Measurements from ENCODE around the gene CFAP68. TPM values are rescaled to one million over a fixed set of nuclear protein-coding genes. Genes with fewer than 3 reads are reported as not detected.

Gene CFAP68
- total and polyA plus RNA-seq, 9 of the 15 experiments (the other 6 are each of a cell fraction or from before 2014, with no cell fraction given): 22.8 to 72.3 (median 52.5) TPM

DNA sequence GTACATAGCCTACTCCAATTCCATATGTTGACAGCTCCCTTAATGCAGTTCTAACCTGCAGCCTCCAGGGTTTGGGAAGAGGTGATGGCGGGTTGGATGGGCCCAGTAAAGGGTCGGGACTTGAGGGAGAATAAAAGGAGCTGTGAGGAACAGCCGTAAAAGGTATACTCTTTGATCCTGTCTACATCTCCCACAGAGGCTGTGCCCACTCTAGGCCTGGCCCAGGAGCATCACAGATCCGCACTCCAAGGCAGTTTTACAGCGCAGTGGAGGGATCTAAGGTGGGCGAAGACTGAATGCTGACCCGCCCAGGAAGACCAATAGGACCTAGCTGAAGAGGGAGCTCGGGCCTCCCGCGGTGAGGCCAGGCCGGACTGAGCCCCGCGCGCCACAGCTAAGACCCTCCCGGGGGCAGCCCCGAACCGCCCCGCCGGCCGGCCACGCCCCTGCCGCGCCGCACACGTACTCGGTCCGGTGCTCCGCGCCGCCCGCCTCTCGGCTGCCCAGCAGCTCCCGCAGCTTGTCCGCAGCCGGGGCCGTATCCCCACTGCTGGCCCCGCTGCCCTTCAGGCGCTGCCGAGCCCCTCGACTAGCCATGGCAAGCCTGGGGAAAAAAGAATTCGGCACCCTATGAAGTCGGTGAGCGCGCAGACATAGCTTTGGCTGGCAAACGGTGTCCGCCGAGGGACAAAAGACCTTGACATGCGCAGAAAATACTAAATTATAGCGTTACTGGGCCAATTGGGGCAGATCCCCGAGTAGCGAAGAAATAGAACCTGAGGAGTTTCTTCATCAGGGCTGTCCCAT lies 8.3 kb upstream of the CFAP68 start, which contains the start of gene ALG9 (continued):
- TF ChIP-seq, protein P1, sequence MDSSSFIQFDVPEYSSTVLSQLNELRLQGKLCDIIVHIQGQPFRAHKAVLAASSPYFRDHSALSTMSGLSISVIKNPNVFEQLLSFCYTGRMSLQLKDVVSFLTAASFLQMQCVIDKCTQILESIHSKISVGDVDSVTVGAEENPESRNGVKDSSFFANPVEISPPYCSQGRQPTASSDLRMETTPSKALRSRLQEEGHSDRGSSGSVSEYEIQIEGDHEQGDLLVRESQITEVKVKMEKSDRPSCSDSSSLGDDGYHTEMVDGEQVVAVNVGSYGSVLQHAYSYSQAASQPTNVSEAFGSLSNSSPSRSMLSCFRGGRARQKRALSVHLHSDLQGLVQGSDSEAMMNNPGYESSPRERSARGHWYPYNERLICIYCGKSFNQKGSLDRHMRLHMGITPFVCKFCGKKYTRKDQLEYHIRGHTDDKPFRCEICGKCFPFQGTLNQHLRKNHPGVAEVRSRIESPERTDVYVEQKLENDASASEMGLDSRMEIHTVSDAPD (CRISPR knock-in tag; IDR thresholded peaks at IDR 0.05): no peak
- no peak for TF ChIP-seq ZNF347 (CRISPR knock-in tag; IDR thresholded peaks at IDR 0.05; ENCODE audit: low read depth)
- peak; percentile 57 for TF ChIP-seq HCFC1 (IDR thresholded peaks at IDR 0.05; ENCODE audit: low read depth, low read length)
- 0 out of 2 replicates have a peak, but pooled peaks have one; percentile 64 for TF ChIP-seq FOXK1 (CRISPR knock-in tag; IDR thresholded peaks at IDR 0.05; ENCODE audit: borderline replicate concordance)
- TF ChIP-seq ZNF668 (CRISPR knock-in tag; IDR thresholded peaks at IDR 0.05): no peak
- TF ChIP-seq, protein P2, sequence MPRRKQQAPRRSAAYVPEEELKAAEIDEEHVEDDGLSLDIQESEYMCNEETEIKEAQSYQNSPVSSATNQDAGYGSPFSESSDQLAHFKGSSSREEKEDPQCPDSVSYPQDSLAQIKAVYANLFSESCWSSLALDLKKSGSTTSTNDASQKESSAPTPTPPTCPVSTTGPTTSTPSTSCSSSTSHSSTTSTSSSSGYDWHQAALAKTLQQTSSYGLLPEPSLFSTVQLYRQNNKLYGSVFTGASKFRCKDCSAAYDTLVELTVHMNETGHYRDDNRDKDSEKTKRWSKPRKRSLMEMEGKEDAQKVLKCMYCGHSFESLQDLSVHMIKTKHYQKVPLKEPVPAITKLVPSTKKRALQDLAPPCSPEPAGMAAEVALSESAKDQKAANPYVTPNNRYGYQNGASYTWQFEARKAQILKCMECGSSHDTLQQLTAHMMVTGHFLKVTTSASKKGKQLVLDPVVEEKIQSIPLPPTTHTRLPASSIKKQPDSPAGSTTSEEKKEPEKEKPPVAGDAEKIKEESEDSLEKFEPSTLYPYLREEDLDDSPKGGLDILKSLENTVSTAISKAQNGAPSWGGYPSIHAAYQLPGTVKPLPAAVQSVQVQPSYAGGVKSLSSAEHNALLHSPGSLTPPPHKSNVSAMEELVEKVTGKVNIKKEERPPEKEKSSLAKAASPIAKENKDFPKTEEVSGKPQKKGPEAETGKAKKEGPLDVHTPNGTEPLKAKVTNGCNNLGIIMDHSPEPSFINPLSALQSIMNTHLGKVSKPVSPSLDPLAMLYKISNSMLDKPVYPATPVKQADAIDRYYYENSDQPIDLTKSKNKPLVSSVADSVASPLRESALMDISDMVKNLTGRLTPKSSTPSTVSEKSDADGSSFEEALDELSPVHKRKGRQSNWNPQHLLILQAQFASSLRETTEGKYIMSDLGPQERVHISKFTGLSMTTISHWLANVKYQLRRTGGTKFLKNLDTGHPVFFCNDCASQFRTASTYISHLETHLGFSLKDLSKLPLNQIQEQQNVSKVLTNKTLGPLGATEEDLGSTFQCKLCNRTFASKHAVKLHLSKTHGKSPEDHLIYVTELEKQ (CRISPR knock-in tag; IDR thresholded peaks at IDR 0.05): no peak
- TF ChIP-seq, protein P3, sequence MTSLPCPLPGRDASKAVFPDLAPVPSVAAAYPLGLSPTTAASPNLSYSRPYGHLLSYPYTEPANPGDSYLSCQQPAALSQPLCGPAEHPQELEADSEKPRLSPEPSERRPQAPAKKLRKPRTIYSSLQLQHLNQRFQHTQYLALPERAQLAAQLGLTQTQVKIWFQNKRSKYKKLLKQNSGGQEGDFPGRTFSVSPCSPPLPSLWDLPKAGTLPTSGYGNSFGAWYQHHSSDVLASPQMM (CRISPR knock-in tag; IDR thresholded peaks at IDR 0.05): no peak
- peak; percentile 35 for TF ChIP-seq PHF20 (IDR thresholded peaks at IDR 0.05; ENCODE audit: partially characterized antibody)
- no peak for TF ChIP-seq ELF4 (CRISPR knock-in tag; IDR thresholded peaks at IDR 0.05)
- TF ChIP-seq ZFP36 (IDR thresholded peaks at IDR 0.05; ENCODE audit: low read depth, low read length, partially characterized antibody): no peak
- TF ChIP-seq ZNF695 (CRISPR knock-in tag; IDR thresholded peaks at IDR 0.05): no peak
- peak; percentile 84; the same call in 1 of the 2 replicates for TF ChIP-seq KLF13 (tag; IDR thresholded peaks at IDR 0.05; ENCODE audit: borderline replicate concordance, low read depth)
- peak; percentile 10 for TF ChIP-seq DACH1 (IDR thresholded peaks at IDR 0.05; ENCODE audit: partially characterized antibody)
- no peak for TF ChIP-seq MTA2 (IDR thresholded peaks at IDR 0.05; ENCODE audit: low read depth)
- peak; percentile 14; the same call in 1 of the 2 replicates for TF ChIP-seq TCF3 (CRISPR knock-in tag; IDR thresholded peaks at IDR 0.05)
- peak; percentile 49 for TF ChIP-seq POLR2B (IDR thresholded peaks at IDR 0.05; ENCODE audit: low read depth, partially characterized antibody)
- TF ChIP-seq KDM1A (IDR thresholded peaks at IDR 0.05): no peak
- TF ChIP-seq RBBP5 (IDR thresholded peaks at IDR 0.05; ENCODE audit: borderline replicate concordance, insufficient read depth, low read length, poor library complexity, severe bottlenecking): peak; percentile 98
- no peak for TF ChIP-seq ARID1B (IDR thresholded peaks at IDR 0.05)
- 0 out of 2 replicates have a peak, but pooled peaks have one; percentile 36 for TF ChIP-seq MBD2 (IDR thresholded peaks at IDR 0.05; ENCODE audit: borderline replicate concordance, low read depth)
- peak; percentile 86; the same call in 1 of the 2 replicates for TF ChIP-seq PHF8 (IDR thresholded peaks at IDR 0.05; ENCODE audit: borderline replicate concordance, low read length)
- TF ChIP-seq CHCHD3 (CRISPR knock-in tag; IDR thresholded peaks at IDR 0.05): no peak
- no peak for TF ChIP-seq FOXJ2 (tag; IDR thresholded peaks at IDR 0.05)
- TF ChIP-seq KLF16 (IDR thresholded peaks at IDR 0.05): peak; percentile 68
- TF ChIP-seq POLR2A (conservative IDR thresholded peaks at IDR 0.05): peak; percentile 82
- TF ChIP-seq TFAM (CRISPR knock-in tag; conservative IDR thresholded peaks at IDR 0.05): no peak
